Limb (tissue), 2 donors: ENCODE data around the gene RET.
A peak's percentile ranks its signal among the peaks of the same experiment; 100 is the strongest.

ENCODE experiments used
- DNase-seq, 2 donors: peaks; one replicate each; pipeline ENCODE4 v3.0.0-alpha.2; 2016; ENCODE audit errors: extremely low spot score in 2 of 2

The RET gene

GRCh38 chr10:43106256-43107091 lies 29.6 kb downstream of the RET start:
- DNase-seq: no peak

DNA sequence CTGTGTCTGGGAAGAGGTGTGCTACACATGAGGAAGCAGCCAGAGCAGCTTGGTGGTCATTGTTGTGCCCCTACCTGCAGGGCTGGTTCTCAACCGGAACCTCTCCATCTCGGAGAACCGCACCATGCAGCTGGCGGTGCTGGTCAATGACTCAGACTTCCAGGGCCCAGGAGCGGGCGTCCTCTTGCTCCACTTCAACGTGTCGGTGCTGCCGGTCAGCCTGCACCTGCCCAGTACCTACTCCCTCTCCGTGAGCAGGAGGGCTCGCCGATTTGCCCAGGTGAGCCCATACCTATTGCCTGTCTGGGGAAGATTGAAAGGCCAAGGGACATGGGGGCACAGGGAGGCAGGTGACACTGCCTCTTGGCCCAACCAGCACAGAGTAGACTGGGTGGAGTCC lies 32.1 kb downstream of the RET start:
- no peak for DNase-seq

DNA sequence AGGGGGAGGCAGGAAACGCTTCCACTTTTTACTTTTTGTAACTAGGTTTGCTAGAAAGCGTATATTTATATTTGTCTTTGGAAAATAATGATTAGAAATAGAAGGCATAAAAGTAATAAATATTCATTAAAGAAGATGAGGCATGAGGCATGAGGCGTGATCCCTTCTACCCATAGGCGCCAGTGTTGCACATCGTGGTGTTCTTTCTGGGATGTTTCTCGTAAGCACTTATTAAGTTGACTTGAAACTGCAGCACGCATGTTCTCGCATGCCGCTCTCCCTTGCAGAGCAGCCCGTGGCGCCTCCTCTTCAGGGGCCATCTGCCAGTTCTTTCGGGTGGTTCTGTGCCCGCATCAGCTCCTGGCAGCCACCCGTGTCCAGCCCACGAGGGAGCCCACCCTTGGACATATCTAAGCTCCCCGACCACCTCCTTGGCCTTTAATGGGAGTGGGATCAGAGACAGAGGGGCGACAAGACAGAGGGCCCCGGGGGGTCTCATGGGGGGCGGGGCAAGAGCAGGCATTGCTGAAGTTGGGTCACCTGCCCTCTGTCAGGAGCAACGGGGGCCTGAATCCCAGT lies 32.9 kb downstream of the RET start:
- no peak for DNase-seq

DNA sequence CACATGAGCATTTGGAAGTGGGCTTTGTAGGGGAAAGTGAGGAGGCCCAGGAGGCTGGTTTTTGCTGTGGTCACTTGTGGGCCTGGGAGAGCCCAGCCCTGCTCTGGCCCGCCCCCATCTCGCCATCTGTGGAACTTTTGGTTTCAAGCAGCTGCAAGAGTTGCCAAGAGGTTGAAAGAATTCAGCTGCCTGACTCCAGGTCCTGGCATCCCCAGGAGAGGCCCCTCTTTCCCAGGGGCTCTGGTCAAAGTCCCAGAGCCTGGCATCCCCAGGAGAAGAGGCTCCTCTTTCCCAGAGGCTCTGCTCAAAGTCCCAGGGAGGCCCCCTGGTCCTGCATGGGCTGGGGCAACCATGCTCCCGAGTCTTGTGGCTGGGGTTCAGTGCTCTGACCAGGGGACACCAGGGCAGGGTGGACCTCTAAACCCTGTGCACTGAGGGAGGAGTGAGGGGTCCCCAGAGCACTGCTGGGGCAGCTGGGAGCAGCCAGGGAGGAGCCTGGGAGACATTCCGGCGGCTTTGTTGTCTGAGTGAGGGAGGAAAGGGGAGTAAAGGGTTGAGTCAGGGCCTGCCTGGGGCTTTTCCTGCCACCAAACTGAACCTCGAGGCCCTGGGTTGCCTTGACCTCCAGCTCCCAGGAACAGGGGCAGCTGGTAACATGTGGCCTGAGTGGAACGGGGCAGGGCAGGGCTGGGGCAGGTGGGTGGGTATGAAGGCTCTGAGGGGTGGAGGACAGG lies 33.6 kb downstream of the RET start:
- DNase-seq: peak in 1 of 2 donors; percentile 60

DNA sequence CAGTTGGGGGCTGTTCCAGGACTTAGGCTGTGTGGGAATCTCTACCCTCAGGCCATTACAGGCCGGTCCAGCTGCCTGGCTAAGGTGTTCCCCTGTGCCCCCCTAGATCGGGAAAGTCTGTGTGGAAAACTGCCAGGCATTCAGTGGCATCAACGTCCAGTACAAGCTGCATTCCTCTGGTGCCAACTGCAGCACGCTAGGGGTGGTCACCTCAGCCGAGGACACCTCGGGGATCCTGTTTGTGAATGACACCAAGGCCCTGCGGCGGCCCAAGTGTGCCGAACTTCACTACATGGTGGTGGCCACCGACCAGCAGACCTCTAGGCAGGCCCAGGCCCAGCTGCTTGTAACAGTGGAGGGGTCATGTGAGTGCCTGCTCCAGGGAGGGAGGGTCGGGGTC lies 34.2 kb downstream of the RET start:
- DNase-seq: no peak

GRCh38 chr10:43111921-43112607 lies 35.2 kb downstream of the RET start:
- DNase-seq: no peak

DNA sequence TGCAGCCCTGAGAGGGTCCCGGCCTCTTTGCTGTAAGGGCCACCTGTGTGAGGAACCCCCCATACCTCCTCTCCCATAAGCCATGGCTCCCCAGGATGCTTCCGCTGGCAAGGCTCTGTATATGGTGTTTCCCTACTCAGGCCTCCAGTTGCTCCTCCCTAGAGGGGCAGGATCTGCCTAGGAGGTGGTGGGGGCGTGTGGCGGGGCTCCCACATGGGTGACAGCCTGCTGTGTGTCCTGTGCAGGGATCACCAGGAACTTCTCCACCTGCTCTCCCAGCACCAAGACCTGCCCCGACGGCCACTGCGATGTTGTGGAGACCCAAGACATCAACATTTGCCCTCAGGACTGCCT lies 35.7 kb downstream of the RET start:
- no peak for DNase-seq

DNA sequence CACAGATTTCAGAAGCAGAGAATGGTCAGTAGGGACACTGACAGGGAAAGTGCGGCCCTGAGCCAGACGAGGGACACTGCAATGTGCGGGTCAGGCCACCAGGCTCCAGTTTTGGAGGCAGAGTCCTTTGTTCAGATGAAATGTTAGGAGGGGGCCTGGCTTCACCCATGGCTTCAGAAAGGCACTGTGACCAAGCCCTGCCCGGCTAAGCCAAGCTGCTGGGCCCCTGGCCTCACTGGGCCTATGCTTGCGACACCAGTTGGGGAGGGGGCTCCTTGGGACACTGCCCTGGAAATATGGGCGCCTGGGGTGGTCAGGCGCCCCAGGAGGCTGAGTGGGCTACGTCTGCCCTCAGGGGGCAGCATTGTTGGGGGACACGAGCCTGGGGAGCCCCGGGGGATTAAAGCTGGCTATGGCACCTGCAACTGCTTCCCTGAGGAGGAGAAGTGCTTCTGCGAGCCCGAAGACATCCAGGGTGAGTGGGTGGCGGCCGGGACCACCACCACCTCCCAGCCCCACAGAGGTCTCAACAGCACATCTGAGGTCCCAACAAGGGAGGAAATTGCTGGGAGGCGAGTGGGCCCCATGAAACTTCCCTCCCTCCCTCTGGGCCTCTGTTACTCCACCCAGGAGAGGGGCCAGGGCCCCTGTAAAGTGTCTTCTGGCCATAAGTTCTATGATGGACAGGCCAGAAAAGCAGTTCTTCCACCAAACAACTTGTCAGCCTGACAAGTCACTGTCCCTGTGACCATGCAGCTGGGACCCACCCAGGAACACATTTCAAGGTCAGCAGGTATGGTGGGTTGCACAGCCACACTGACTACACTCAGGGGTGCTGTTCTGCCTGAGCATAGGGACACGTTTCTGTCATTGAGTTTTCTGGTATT lies 36.6 kb downstream of the RET start:
- no peak for DNase-seq

- DNase-seq: no peak
Observed at GRCh38 chr10:43114088-43114742, 37.3 kb downstream of the RET start.

- DNase-seq: no peak
Observed at GRCh38 chr10:43114743-43115611, 38.1 kb downstream of the RET start.

- no peak for DNase-seq
Observed at GRCh38 chr10:43115881-43116595, 39.2 kb downstream of the RET start.

GRCh38 chr10:43116596-43116995 lies 39.7 kb downstream of the RET start:
- DNase-seq: no peak

- DNase-seq: no peak
Observed at GRCh38 chr10:43117031-43117776, 40.3 kb downstream of the RET start.

DNA sequence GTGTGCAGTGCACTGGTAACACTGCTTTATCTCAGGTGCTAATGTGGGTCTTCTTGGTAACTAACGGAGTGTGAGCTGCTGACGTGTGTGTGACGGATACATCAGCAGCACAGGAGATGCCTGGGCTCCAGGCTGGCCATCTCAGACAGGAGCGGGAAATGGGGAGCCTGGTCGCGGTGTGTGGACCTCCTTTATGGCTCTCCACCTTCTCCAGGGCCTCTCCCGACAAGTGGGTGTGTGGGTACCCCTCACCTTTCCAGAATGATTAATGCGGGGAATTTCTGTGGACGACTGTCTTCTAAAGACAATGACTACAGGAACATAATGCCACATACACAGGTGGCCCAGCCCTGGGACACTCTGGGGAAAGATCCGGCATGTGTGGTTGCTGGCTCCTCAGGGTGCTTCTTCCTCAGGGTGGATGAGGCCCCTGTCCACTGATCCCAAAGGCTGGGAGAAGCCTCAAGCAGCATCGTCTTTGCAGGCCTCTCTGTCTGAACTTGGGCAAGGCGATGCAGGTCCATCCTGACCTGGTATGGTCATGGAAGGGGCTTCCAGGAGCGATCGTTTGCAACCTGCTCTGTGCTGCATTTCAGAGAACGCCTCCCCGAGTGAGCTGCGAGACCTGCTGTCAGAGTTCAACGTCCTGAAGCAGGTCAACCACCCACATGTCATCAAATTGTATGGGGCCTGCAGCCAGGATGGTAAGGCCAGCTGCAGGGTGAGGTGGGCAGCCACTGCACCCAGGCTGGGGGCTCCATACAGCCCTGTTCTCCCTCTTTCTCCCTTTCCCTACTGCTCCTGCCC lies 41.1 kb downstream of the RET start:
- DNase-seq: no peak

DNA sequence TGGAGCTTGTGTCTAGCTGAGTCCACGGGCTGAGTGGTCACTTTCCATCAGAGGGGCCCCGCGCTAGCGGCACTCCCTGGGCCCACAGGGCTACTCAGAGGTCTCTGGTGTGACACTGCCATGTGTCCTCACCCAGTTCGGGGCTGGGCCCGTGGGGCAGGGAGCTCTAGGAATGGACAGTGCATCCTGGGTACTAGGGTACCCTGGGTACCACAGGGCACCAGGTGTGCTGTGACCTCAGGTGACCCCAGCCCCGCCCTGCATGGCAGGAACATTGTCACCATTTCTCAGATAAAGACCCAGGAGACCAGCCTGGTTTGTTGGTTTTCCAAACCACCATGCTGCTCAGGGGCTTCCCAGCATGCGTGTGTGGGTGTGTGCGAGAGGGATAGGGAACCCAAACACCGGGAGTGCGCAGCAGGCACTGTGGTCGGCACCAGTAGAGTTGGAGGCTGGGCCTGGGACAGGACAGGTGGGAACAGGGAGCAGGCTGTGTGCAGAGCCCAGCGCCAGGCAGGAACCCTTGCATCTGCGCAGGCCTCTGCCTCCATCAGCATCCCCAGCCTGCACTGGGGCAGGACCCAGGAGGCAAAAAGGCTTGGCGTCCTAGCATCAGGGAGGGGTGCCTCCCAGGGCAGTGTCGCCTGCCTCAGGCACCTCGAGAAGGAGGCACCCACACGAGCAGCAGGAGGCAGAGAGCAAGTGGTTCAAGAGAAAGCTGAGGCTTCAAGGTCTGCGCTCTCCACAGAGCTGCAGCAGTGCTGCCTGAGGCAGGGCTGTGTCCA lies 42.0 kb downstream of the RET start:
- no peak for DNase-seq

- DNase-seq: no peak
Observed at GRCh38 chr10:43119416-43120115, 42.7 kb downstream of the RET start.
